ENCODE results near the gene GRM5. TPM values are rescaled to one million over a fixed set of nuclear protein-coding genes. Genes with fewer than 3 reads are reported as not detected.

GRM5 gene
- total RNA-seq, 1 donor, result under 0.01 TPM

DNA sequence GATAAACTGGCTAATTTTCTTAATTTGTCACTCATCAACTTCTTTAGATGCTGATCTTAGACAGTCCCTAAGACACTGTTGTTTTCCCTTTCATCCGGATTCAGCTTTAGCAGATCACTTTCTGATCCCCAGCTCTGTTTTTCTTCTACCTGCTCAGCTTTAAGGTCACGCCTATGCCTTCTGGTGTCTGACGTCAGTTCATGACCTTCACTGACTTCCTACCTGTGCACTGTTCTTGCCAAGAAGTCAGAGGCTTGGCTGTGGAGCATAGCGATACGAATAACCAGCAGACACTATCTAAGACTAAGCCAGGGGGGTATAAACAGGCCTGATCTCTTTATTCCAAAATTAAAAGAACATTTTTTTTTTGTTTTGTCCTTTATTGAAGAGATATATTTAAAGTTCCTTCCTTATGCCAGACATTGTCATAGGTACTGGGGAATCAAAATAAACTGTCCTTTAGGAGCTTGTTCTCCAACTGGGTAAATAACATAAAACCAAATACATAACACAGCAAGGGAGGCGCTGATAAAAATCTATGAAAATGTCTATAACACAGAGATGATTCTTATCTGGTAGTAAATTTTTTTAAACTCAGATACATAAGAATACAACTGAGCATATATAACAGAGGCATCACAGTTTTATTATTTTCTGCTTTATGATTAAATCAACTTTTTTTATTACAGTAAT lies 376.1 kb downstream of the GRM5 start:
- no peak for DNase-seq (ENCODE audit: low read depth)
- TF ChIP-seq CTCF (IDR thresholded peaks at IDR 0.05; ENCODE audit: insufficient read depth, low read depth, low read length), result no peak
- H3K4me3 ChIP-seq (ENCODE audit: low read depth, low read length), result no peak overlapping the region

- no peak for DNase-seq (ENCODE audit: low read depth)
- no peak overlapping the region for H3K4me3 ChIP-seq (ENCODE audit: low read depth, low read length)
- TF ChIP-seq CTCF (IDR thresholded peaks at IDR 0.05; ENCODE audit: insufficient read depth, low read depth, low read length), result no peak
These were observed 382.8 kb downstream of the GRM5 start for GRCh38 chr11:88683024-88683423.

DNA sequence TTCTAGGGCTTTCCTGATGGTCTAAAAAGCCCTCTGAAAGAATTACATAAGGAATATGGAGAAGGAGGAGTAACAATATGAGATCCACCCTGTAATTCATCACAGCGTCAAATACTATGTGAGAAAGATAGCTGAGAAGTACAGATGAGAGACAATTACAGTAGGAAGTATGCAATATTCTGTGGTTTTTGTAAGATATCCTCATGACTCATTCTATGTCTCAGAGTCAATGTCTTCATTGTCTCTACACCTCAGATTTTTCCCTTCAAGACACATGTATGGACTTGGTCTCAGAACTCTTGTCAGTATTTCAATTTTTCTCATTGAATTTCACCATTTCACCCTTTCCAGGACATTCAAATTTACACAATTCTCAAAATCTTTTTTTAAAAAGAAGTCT lies 385.0 kb downstream of the GRM5 start:
- DNase-seq (ENCODE audit: low read depth), result no peak
- no peak overlapping the region for H3K4me3 ChIP-seq (ENCODE audit: low read depth, low read length)
- no peak for TF ChIP-seq CTCF (IDR thresholded peaks at IDR 0.05; ENCODE audit: insufficient read depth, low read depth, low read length)

DNA sequence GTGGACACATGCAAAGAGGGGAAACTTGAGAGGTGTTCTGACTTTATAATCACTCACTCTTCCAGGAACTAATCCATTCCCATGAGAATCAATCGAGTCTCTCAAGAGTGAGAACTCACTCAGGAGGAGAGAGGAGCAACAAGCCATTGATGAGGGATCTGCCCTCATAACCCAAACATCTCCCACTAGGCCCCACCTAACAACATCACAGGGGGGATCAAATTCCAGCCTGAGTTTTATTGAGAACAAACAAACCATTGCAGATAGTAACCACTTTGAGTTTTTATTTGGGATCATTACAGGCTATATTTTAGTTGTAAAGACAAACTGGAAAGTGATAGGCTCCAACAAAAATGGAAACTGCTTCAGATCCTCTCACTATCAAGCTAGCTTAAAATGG lies 399.4 kb downstream of the GRM5 start:
- no peak for DNase-seq (ENCODE audit: low read depth)
- no peak overlapping the region for H3K4me3 ChIP-seq (ENCODE audit: low read depth, low read length)
- no peak for TF ChIP-seq CTCF (IDR thresholded peaks at IDR 0.05; ENCODE audit: insufficient read depth, low read depth, low read length)

DNA sequence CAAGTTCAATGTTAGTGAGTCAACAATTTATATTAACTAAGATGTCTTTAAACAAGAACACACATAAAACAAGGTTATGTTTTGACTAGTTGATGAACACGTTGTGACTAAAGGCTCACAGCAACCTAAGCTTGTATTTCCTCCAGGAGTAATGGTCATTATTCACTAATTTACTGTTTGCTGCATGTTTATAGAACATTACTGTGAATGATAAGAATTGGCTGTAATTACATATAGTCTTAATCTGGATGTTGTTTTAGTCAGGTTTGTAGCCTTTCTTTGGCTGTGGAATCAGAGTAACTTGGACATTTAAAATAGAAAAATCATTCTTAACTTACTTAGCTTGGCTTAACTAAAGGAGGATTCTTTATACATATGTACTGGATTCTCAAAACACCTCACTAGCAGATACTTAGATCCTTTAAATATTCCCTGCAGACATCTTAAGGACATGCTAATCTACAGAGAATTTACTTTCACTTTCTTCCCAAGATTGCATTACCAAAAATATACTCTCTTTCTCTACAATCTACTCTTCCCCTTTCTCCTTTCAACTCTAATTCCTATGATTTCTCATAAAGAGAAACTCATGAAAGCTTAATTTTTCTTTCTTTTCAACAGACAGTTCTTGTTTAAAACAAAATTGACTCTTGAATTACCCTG lies 408.6 kb downstream of the GRM5 start:
- DNase-seq (ENCODE audit: low read depth), result peak; percentile 6
- no peak overlapping the region for H3K4me3 ChIP-seq (ENCODE audit: low read depth, low read length)
- TF ChIP-seq CTCF (IDR thresholded peaks at IDR 0.05; ENCODE audit: insufficient read depth, low read depth, low read length), result no peak

DNA sequence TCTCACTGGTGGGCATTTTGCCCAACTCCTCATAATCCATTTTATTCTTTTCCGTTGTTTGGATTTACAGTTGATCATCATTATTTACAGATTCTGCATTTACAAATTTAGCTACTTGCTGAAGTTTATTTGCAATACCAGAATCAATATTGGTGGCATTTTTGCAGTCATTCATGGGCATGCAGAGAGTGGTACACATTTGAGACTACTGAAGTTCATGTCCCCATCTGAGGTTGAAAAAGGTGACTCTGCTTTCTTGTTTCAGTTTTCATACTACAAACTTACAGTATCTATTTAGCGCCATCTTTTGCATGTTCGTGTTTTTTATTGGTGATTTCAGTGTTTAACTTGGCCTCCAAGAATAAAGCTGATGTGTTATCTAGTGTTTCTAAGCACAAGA lies 409.5 kb downstream of the GRM5 start:
- no peak overlapping the region for H3K4me3 ChIP-seq (ENCODE audit: low read depth, low read length)
- DNase-seq (ENCODE audit: low read depth), result no peak
- no peak for TF ChIP-seq CTCF (IDR thresholded peaks at IDR 0.05; ENCODE audit: insufficient read depth, low read depth, low read length)
